ENCODE measurements around the gene TMEM60.

GRCh38 chr7:77759294-77759889 is 38.8 kb downstream of the TMEM60 start:
- TF ChIP-seq CTCF (IDR thresholded peaks at IDR 0.05 in 8 of 11, conservative IDR thresholded peaks at IDR 0.05 in 3 of 11) (peak; percentile 63 to 85 (median 78)), POLR2AphosphoS5 (IDR thresholded peaks at IDR 0.05) (no peak), POLR2A (IDR thresholded peaks at IDR 0.05) (no peak)
